Measurements from ENCODE around the gene THEM5. TPM values are rescaled to one million over a fixed set of nuclear protein-coding genes. Genes with fewer than 3 reads are reported as not detected.

Gene THEM5
- total RNA-seq, 2 donors from 2014 or later: not detected

DNA sequence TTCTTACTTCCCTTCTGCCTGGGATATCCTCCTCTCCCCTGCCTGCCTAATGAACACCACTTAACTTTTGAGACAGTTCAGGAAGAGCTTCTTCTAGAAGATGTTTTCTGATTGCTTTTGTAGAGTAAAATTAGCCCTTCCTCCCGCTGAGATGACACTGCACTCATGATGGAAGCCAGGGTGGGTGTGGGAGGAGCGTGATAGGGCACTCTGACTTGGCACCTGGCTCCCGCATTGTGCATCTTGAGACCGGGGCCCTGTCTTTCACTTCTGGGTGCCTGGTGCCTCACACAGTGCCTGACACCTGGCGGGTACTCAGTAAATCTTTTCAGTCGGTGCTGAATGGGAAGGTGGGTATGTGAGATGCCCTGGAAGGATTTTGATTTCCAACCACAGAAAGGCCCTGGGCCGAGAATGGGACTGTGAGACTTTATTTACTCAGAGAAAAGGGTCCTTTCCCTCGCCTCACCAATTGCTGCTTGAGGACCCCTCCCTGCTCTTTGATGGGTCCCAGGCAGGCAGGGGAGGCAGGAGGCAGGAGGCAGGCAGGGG, 6.8 kb downstream of the THEM5 start:
- DNase-seq (no peak), ATAC-seq (no peak)
- intact Hi-C loops (cut with DNase I, micrococcal nuclease): no loop called here

GRCh38 chr1:151846062-151846568, 7.4 kb downstream of the THEM5 start:
- DNase-seq (no peak), ATAC-seq (no peak)
- intact Hi-C loops (cut with DNase I, micrococcal nuclease): no loop called here

GRCh38 chr1:151843398-151843797, 10.1 kb downstream of the THEM5 start:
- intact Hi-C loops (cut with DNase I, micrococcal nuclease): no loop called here
- ATAC-seq (no peak), DNase-seq (no peak)

DNA sequence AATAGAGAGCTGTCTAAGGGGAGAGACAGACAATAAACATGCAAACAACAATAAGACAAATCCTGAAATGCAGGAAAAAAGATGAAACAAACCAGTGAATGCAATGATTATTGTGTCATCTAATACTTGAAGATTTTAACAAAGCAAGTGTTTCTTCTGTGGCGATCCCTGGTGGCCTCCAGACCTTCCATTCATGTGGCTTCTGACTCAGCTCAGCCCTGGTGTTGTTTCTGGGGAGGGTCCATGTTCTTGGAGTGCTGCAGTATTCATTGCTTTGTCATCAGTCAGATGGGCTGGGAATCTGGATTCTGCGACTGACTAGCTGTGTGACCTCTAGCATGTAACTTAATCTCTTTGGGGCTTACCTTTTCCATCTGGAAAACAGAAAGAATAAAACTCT, 12.4 kb downstream of the THEM5 start:
- no peak for ATAC-seq
- DNase-seq: no peak
- intact Hi-C loops (cut with DNase I, micrococcal nuclease): no loop called here

DNA sequence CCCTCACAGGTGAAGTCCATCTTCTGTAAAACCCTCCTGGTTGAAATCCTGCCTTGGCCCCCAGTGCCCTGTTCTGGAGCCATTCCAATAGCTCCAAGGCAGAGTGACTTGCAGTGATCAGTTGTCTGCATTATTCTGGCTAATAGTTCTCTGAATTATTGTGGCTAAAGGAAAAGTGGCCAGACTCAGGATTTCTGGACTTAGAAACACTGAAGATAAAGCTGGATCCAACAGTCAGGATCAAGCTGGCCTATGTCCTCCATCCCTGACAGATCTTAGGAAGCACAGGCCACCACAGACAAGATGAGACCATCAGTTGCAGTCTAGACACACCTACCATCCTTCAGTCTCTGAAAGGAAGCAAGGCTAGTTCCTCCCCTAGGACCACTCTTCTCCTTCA, 13.1 kb downstream of the THEM5 start:
- intact Hi-C loops (cut with DNase I, micrococcal nuclease): no loop called here
- DNase-seq: no peak

DNA sequence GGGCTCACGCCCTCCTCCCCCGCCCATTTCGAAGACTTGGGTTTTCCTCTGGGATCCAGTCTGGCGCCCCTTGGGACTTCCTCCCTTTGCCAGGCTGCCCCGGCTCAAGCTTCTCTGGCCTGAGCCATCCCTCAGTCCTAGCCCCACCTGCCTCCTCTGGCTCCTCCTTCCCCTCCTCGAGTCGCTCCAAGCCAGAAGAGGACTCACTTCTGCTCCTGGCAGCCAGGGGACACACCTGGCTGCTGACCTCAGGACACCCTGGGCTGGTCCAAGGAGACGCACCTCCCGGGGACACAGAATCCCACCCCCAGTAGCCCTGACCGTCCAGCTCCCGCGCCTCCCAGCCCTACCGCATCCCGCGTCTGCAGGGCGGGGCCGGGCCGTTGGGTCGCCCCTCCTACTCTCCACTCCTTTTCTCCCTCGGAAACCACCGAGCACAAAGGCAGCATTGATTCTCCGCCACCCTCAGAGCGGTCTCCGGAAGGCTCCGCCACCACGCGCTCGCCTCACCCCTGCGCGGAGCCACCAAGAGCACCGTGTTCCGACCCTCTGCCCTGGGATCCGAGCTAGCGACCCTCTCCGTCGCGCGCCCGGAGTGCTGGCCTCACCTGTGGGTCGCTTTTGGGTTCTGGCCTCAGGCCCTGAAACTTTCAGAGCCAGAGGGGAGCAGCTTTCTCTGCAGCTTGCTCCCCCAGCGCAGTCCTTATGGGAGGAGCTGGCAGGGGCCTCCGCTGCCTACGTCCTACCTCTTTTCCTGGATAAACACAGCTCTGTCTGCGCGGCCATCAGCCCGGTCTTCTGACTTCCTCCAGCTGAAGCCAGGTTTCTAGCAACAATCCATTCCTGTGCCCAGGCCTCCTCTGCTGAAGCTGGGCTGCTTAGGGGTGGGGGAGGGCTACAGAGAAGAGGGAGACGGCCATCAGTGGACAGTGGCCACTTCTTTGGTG, 13.8 kb downstream of the THEM5 start, which contains the start of gene C2CD4D:
Gene C2CD4D, minus strand, starts transcription at position 364 of the 947 bp plus-strand sequence. CDS start 831 bp downstream, outside the sequence.
- intact Hi-C loops (cut with DNase I, micrococcal nuclease): no loop called here
- DNase-seq (peak; percentile 84 to 86), ATAC-seq (peak; percentile 79)

More for the DNA sequence above, 13.1 kb downstream of the THEM5 start:
- ATAC-seq: no peak

DNA sequence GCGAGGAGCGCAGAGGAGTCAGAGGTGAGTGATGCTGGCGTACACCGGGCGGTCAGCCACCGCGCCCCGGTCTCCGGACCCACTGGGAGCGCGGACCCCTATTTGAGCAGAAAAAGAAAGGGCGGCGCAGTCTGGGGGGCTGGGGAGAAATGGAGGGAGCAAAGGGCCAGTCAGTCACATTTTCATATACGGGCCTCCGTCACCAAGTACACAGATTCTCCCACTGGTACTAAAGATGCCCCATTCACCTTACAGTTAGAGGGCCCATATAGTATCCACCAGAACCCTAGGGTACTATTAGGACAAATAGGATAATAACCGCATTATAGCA, 14.5 kb downstream of the THEM5 start:
- intact Hi-C loops (cut with DNase I, micrococcal nuclease): no loop called here
- DNase-seq: no peak
- no peak for ATAC-seq

GRCh38 chr1:151838222-151839081, 15.1 kb downstream of the THEM5 start:
- intact Hi-C loops (cut with DNase I, micrococcal nuclease): no loop called here
- ATAC-seq (no peak), DNase-seq (peak in 1 of 2 donors; percentile 35)

DNA sequence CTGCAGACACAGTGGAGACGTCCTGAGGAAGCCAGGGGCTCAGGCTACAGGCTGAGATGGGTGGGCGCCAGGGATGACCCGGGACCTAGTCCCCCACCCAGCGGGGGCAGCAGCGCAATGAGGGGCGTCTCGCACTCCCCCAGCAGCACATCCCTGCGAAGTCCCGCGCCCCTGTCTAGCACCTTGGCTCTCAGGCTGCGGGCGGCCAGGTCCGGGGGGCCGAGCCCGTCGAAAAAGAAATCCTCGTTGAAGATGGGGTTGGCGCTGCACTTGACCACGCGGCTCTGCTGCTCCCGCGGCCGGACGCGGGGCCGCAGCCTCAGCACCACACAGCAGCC, 15.7 kb downstream of the THEM5 start:
- ATAC-seq (no peak), DNase-seq (peak in 1 of 2 donors; percentile 33)
- intact Hi-C loops (cut with DNase I, micrococcal nuclease): no loop called here

DNA sequence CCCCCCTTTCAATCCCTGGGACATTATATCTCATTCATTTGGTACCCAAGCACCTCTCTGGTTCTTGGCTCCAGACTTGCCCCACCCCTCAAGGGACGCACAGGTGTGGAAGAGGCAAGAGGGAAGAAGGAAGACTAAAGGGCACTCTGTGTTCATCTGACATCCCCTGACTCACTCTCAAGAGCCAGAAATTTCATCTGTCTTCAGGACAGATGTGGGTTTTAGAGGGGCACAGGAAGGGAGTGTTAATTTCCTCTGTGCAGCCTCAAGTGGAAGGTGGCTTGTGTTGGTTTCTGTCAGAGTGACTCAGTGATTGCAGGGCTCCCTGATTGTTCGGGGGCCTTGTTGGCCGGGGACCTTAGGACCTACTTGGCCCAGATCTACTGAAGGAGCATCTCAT, 16.3 kb downstream of the THEM5 start:
- DNase-seq: peak in 1 of 2 donors; percentile 75
- peak; percentile 7 for ATAC-seq
- intact Hi-C loops (cut with DNase I, micrococcal nuclease): no loop called here

- no peak for DNase-seq
- ATAC-seq: no peak
- intact Hi-C loops (cut with DNase I, micrococcal nuclease): no loop called here
Measured at GRCh38 chr1:151835596-151835995, 17.9 kb downstream of the THEM5 start.

GRCh38 chr1:151834239-151834638, 19.3 kb downstream of the THEM5 start:
- intact Hi-C loops (cut with DNase I, micrococcal nuclease): no loop called here
- ATAC-seq: no peak
- DNase-seq: no peak

DNA sequence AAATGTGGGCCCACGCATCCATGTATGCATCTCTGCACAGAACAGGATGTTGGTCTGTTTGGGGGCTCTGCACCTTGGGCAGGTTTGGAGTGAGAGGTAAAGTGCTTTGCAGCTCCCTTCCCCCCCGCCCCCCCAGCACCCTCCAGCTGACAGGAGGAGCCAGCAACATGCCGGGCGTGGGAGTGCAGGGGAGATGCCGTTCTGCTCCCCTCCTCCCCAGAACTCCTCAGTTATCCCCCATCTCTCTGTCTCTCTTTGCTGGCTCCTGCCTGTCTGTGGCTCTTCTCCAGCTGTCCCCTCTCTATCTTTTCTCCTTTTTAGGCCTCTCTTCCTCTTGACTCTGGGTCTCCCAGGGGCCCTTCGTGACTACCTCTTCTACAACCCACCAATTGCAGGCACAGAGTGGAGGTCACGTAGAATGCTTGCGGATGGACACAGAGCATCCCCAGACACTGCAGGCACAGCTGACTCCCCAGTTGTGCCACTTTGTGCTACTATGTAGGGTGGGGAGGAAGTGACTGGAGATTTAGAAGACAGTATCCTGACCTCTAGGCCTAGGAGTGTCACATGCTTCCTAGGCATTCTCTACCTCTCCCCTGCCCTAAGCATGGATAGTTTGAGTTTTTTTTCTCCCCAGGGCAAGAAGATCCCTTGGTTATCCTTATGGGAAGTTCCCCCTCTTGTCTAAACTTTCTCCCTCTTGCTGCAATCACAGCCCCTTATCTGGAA, 20.2 kb downstream of the THEM5 start:
- intact Hi-C loops (cut with DNase I, micrococcal nuclease): no loop called here
- DNase-seq: no peak
- no peak for ATAC-seq

GRCh38 chr1:151832318-151832980, 21.1 kb downstream of the THEM5 start:
- DNase-seq (peak; percentile 89 to 93), ATAC-seq (peak; percentile 64)
- intact Hi-C loops (cut with DNase I, micrococcal nuclease): no loop called here

DNA sequence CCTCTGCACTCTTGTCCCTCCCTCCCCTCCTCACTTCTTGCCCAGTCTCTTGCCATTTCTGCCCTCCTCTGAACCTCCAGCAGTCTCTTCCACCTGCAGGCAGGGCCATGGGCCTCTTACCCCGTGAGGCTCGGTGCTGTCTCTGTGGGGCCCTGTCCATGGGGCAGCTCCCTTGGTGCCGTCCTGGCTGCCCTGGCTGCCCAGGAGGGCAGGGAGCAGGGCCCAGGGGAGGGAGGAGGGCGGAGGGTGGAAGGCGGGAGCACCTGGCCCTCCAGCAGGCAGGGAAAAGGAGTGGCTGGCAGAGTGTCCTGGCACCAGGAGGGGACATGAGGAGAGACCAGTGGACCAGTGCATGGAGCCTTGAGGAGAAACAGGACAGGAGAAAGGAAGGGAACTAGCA, 21.9 kb downstream of the THEM5 start, which contains the start of gene RORC:
Gene RORC, minus strand, starts transcription at position 198 of the 400 bp plus-strand sequence. Its CDS starts 38 bp downstream, at position 160.
- DNase-seq (peak; percentile 73 to 84), ATAC-seq (peak; percentile 75)
- intact Hi-C loops (cut with DNase I, micrococcal nuclease): no loop called here

GRCh38 chr1:151831256-151831591, 22.3 kb downstream of the THEM5 start:
- DNase-seq (no peak), ATAC-seq (no peak)
- intact Hi-C loops (cut with DNase I, micrococcal nuclease): no loop called here

DNA sequence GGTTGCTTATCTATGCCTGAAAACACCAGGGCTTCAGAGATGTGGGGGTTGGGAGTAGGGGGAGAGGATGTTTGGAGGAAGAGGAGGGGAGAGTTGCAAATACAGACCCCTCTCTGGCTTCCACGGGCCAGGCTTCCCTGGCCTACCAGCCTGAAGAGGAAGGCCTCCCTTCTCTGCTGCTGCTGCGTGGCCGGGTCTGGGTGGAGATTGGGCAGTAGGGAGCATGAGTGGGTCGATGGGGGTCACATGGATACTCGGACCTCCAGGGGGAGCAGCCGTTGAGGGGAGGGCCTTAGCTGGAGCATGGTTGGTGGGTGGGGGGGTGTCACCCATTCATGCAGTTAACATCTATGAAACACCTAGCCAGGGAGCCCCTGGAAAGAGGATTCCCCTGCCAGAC, 23.5 kb downstream of the THEM5 start:
- no peak for DNase-seq
- intact Hi-C loops (cut with DNase I, micrococcal nuclease): no loop called here
- ATAC-seq: no peak

GRCh38 chr1:151829352-151830046, 24.0 kb downstream of the THEM5 start:
- intact Hi-C loops (cut with DNase I, micrococcal nuclease): no loop called here
- no peak for DNase-seq
- no peak for ATAC-seq

All from left colon (tissue), 2 donors.